Vagina (tissue), 2 donors: ENCODE measurements around the gene PKN1.

Experiments used
- POLR2A ChIP-seq, 2 donors: fragments of 450-650 bp; IDR thresholded peaks; one replicate each; pipeline ENCODE4 v1.6.1; 2017; ENCODE audit warnings: antibody characterized with exemption in 2 of 2, mild to moderate bottlenecking in 2 of 2, moderate library complexity in 2 of 2
- TF ChIP-seq, protein P1 (sequence below), 3 experiments: fragments of 450-650 bp in 2 of 3; fragments of 200-600 bp in 1 of 3; sonication (generic) in 1 of 3; IDR thresholded peaks; one replicate each; pipeline ENCODE4 v1.5.1; 2017 to 2019; ENCODE audit warnings: antibody characterized with exemption in 3 of 3, mild to moderate bottlenecking in 2 of 3, moderate library complexity in 2 of 3

DNA sequence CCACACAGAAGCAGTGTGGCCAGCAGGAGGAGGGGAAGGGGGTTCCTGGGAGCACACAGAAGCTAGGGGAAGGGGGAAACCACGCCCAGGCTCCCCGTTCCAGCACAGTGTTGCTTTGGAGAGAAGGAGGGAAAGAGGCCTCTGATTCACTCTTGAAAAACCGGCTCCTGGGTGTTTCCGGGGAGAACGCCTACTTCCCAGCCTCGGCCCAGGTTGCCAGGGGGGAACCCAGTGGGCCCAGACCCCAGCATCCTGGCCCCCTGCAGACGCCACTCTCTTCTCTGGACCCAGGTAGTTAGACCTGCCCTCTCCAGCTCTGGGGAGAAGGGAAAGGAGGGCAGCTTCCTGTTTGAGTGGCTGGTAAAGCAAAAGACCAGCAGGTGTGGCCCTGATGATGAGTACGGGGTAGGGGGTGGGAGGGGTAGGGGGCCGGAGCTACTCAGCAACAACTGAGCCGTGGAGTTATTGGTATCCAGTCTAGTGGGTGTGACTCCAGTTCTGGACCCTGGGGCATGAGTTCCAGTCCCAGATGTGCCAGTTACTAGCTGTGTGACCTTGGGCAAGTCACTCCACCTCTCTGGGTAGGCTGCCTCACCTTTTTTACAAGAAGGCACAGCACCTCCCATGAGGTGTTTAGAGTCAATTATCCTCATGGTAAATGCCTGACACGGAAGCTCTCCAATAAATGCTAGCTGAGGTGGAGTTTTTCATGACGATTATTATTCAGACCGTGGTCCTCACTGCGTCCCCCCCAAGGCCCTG, 62.0 kb downstream of the PKN1 start:
- TF ChIP-seq, protein P1, sequence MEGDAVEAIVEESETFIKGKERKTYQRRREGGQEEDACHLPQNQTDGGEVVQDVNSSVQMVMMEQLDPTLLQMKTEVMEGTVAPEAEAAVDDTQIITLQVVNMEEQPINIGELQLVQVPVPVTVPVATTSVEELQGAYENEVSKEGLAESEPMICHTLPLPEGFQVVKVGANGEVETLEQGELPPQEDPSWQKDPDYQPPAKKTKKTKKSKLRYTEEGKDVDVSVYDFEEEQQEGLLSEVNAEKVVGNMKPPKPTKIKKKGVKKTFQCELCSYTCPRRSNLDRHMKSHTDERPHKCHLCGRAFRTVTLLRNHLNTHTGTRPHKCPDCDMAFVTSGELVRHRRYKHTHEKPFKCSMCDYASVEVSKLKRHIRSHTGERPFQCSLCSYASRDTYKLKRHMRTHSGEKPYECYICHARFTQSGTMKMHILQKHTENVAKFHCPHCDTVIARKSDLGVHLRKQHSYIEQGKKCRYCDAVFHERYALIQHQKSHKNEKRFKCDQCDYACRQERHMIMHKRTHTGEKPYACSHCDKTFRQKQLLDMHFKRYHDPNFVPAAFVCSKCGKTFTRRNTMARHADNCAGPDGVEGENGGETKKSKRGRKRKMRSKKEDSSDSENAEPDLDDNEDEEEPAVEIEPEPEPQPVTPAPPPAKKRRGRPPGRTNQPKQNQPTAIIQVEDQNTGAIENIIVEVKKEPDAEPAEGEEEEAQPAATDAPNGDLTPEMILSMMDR (IDR thresholded peaks at IDR 0.05) = no peak
- TF ChIP-seq POLR2A (IDR thresholded peaks at IDR 0.05) = no peak
